PC-9 (cell line): ENCODE results near the gene ACACB. TPM values are rescaled to one million over a fixed set of nuclear protein-coding genes. Genes with fewer than 3 reads are reported as not detected.

Source experiments
- BruUV-seq: library from RNA; stranded (reverse); fragments of 400-500 nt; replicated peaks from 2 replicates; lab custom pipeline; 2021; lab: Mats Ljungman, UMichigan
- CTCF ChIA-PET: fragments of 300-600 bp; sonication (Branson Sonifier 250); formaldehyde crosslinking; loops from one replicate; lab custom pipeline; 2022; ENCODE audit warnings: antibody characterized with exemption; lab: Charles Lee
- POLR2A ChIA-PET: fragments of 300-600 bp; sonication (Branson Sonifier 250); formaldehyde crosslinking; loops from one replicate; lab custom pipeline; 2022; ENCODE audit warnings: antibody characterized with exemption; ENCODE audit not compliant: unreplicated experiment; lab: Charles Lee
- DNase-seq, 2 experiments: peaks; one replicate each; pipeline versions ENCODE4 v3.0.0 to v3.0.0-alpha.2; 2015 to 2022; ENCODE audit warnings: mixed read lengths in 1 of 2
- H2AFZ ChIP-seq: fragments of 200-600 bp; sonication (generic); 2 replicates; pipeline ENCODE4 v1.8.1; 2017; ENCODE audit warnings: antibody characterized with exemption
- H3F3A ChIP-seq: fragments of 200-600 bp; sonication (generic); 2 replicates; pipeline ENCODE4 v1.8.1; 2017; ENCODE audit warnings: antibody characterized with exemption, mild to moderate bottlenecking, low read depth; ENCODE audit not compliant: insufficient read depth
- H3K27ac ChIP-seq: fragments of 200-600 bp; sonication (generic); 2 replicates; pipeline ENCODE4 v1.6.1; 2016; ENCODE audit warnings: mixed run types
- H3K27me3 ChIP-seq: fragments of 200-600 bp; sonication (generic); 2 replicates; pipeline ENCODE4 v1.6.1; 2016; ENCODE audit warnings: low read depth, mixed run types; ENCODE audit not compliant: insufficient read depth
- H3K36me3 ChIP-seq: fragments of 200-600 bp; sonication (generic); 2 replicates; pipeline ENCODE4 v1.6.1; 2016; ENCODE audit warnings: low read depth, mixed run types
- H3K4me1 ChIP-seq: fragments of 200-600 bp; sonication (generic); replicated peaks from 2 replicates; pipeline ENCODE4 v1.6.1; 2016; ENCODE audit warnings: mixed run types; ENCODE audit not compliant: insufficient read depth
- H3K4me2 ChIP-seq: fragments of 200-600 bp; sonication (generic); 2 replicates; pipeline ENCODE4 v1.6.1; 2017; ENCODE audit warnings: mixed run types
- H3K4me3 ChIP-seq: fragments of 200-600 bp; sonication (generic); 2 replicates; pipeline ENCODE4 v1.6.1; 2016; ENCODE audit warnings: mixed run types
- H3K79me2 ChIP-seq: fragments of 200-600 bp; sonication (generic); 2 replicates; pipeline ENCODE4 v1.6.1; 2017; ENCODE audit warnings: low read depth, mixed run types
- H3K9me2 ChIP-seq: fragments of 200-600 bp; sonication (generic); 2 replicates; pipeline ENCODE4 v1.8.1; 2017; ENCODE audit warnings: mild to moderate bottlenecking; ENCODE audit not compliant: insufficient read depth
- H3K9me3 ChIP-seq: fragments of 200-600 bp; sonication (generic); 2 replicates; pipeline ENCODE4 v1.8.1; 2016; ENCODE audit warnings: low read depth; ENCODE audit not compliant: insufficient read depth
- H4K20me1 ChIP-seq: fragments of 200-600 bp; sonication (generic); 2 replicates; pipeline ENCODE4 v1.8.1; 2017; ENCODE audit not compliant: insufficient read depth
- EZH2 ChIP-seq: fragments of 200-600 bp; sonication (generic); IDR thresholded peaks from 2 replicates; pipeline ENCODE4 v1.8.0; 2017; ENCODE audit warnings: antibody characterized with exemption, low read depth
- intact Hi-C: fragments of 100-400 bp; cut with micrococcal nuclease; formaldehyde crosslinking; loops from one replicate; pipeline ENCODE4 v1.10.0; 2022; ENCODE audit not compliant: unreplicated experiment
- total RNA-seq: library from RNA; stranded (reverse); gene quantifications from 2 replicates; pipeline ENCODE4 v1.2.3, GENCODE V29; 2021
- TF ChIP-seq, protein P1 (sequence below): fragments of 200-600 bp; sonication (generic); conservative IDR thresholded peaks from 2 replicates; pipeline ENCODE4 v1.6.1; 2017; ENCODE audit warnings: mixed run types, antibody characterized with exemption, mild to moderate bottlenecking, moderate library complexity

The ACACB gene
- total RNA-seq, 1 experiment from 2014 or later = 13.8 TPM

DNA sequence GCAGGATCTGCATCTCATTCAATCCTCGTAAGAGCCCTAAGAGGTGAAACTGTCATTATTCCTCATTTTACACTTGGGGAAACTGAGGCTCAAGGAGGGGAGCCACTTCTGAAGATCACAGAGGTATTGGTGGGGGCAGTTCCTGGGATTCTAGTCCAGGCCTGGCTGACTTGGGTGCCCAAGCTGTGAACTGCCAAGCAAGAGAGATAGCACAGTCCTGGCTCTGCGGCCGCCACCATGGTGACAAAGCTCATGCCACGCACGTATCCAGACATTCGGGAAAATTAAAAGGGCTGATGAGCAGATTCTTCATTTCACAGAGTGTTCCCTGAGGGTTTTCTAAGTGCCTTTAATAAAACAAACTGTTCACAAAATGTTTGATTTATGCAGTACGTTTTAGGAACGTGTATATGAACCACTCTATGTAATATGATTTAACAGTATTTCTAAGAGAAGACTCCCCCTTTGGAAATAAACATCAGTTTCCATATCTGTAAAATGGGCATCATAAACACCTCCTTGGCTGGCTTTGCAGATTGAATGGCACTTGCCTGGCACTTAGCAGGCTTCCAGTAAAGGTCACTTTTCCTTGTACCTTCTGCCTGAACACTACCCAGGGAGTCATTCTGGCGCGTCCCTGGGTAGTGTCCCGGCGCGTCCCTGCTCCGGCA is 84.6 kb downstream of the ACACB start:
- intact Hi-C loops = no loop called here
- DNase-seq = no peak
- H2AFZ ChIP-seq = no peak overlapping the region
- no peak overlapping the region for H3K4me2 ChIP-seq
- no peaks in the 10 kb centered on the region for H3K9me3 ChIP-seq
- H3K27ac ChIP-seq = no peak overlapping the region
- H3F3A ChIP-seq = no peaks in the 10 kb centered on the region
- no peaks in the 10 kb centered on the region for H3K9me2 ChIP-seq
- no peak for TF ChIP-seq EZH2
- TF ChIP-seq, protein P1, sequence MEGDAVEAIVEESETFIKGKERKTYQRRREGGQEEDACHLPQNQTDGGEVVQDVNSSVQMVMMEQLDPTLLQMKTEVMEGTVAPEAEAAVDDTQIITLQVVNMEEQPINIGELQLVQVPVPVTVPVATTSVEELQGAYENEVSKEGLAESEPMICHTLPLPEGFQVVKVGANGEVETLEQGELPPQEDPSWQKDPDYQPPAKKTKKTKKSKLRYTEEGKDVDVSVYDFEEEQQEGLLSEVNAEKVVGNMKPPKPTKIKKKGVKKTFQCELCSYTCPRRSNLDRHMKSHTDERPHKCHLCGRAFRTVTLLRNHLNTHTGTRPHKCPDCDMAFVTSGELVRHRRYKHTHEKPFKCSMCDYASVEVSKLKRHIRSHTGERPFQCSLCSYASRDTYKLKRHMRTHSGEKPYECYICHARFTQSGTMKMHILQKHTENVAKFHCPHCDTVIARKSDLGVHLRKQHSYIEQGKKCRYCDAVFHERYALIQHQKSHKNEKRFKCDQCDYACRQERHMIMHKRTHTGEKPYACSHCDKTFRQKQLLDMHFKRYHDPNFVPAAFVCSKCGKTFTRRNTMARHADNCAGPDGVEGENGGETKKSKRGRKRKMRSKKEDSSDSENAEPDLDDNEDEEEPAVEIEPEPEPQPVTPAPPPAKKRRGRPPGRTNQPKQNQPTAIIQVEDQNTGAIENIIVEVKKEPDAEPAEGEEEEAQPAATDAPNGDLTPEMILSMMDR = no peak
- no peaks in the 10 kb centered on the region for H3K79me2 ChIP-seq
- CTCF ChIA-PET = no interaction called here
- H3K4me3 ChIP-seq = no peak overlapping the region
- H3K27me3 ChIP-seq = no peaks in the 10 kb centered on the region
- H3K4me1 ChIP-seq = no peaks in the 10 kb centered on the region
- no peaks in the 10 kb centered on the region for H4K20me1 ChIP-seq
- BruUV-seq = no TSS peak
- POLR2A ChIA-PET = no interaction called here
- H3K36me3 ChIP-seq = no peaks in the 10 kb centered on the region

DNA sequence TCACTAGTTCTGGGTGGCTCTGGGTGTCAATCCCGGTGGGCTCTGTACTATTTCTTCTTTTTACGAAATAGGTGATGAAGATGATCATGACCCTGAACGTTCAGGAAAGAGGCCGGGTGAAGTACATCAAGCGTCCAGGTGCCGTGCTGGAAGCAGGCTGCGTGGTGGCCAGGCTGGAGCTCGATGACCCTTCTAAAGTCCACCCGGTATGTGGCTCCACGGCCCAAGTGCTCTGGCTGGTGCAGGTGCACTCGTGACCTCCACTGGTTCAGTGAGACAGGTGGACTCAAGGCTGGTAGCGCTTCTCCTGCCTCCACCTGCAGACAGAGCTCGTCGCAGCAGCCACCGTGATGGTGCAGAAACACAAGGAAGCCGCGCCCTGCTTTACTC is 85.1 kb downstream of the ACACB start:
- DNase-seq = no peak
- ChIA-PET POLR2A (no interaction called here), CTCF (no interaction called here)
- H3K4me2 ChIP-seq = no peak overlapping the region
- H3K4me3 ChIP-seq = no peak overlapping the region
- no peaks in the 10 kb centered on the region for H4K20me1 ChIP-seq
- no peaks in the 10 kb centered on the region for H3F3A ChIP-seq
- intact Hi-C loops = no loop called here
- H3K36me3 ChIP-seq = no peaks in the 10 kb centered on the region
- no peaks in the 10 kb centered on the region for H3K9me3 ChIP-seq
- H3K9me2 ChIP-seq = no peaks in the 10 kb centered on the region
- H3K4me1 ChIP-seq = no peaks in the 10 kb centered on the region
- H3K27ac ChIP-seq = no peak overlapping the region
- no TSS peak for BruUV-seq
- TF ChIP-seq EZH2 = no peak
- TF ChIP-seq, protein P1 = no peak
- no peak overlapping the region for H2AFZ ChIP-seq
- H3K79me2 ChIP-seq = no peaks in the 10 kb centered on the region
- no peaks in the 10 kb centered on the region for H3K27me3 ChIP-seq

DNA sequence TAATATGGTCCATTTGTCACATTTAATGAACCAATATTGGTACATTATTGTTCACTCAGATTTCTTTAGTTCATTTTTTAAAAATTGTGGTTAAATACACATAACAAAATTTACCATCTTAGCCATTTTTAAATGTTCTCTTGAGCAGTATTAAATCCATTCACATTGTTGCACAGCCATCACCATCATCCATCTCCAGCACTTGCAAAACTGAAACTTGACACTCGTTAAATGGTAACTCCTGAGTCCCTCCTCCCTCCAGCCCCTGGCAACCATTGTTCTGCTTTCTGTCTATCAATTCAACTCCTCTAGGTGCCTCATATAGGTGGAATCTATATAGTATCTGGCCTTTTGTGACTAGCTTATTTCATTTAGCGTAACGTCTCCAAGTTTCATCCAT is 86.4 kb downstream of the ACACB start:
- Histone ChIP-seq H3K4me2 (no peak overlapping the region), H3K79me2 (no peaks in the 10 kb centered on the region), H3K4me1 (no peaks in the 10 kb centered on the region), H3K9me3 (no peaks in the 10 kb centered on the region), H2AFZ (no peak overlapping the region), H3K27ac (no peak overlapping the region), H3F3A (no peaks in the 10 kb centered on the region), H3K9me2 (no peaks in the 10 kb centered on the region), H3K27me3 (no peaks in the 10 kb centered on the region), H4K20me1 (no peaks in the 10 kb centered on the region), H3K4me3 (no peak overlapping the region), H3K36me3 (no peaks in the 10 kb centered on the region)
- no TSS peak for BruUV-seq
- POLR2A ChIA-PET = no interaction called here
- intact Hi-C loops = no loop called here
- CTCF ChIA-PET = no interaction called here
- DNase-seq = no peak
- no peak for TF ChIP-seq EZH2
- TF ChIP-seq, protein P1 = no peak
